ENCODE data around the gene PROX1. TPM values are rescaled to one million over a fixed set of nuclear protein-coding genes. Genes with fewer than 3 reads are reported as not detected.

Gene PROX1
- total RNA-seq, 2 experiments from 2014 or later: 0.09 to 0.14 TPM

GRCh38 chr1:214003233-214003632 is 15.5 kb downstream of the PROX1 start:
- Mint-ChIP-seq H3K4me3 (no peak overlapping the region), H3K36me3 (ENCODE audit: low read depth) (no peaks in the 10 kb centered on the region), H3K9me3 (ENCODE audit: low read depth) (no peaks in the 10 kb centered on the region), H3K4me1 (no peaks in the 10 kb centered on the region), H3K27me3 (peaks cover 3% of the 10 kb centered on the region), H3K27ac (no peak overlapping the region)
- ATAC-seq (no peak), DNase-seq (no peak)
- intact Hi-C loops (cut with DNase I, micrococcal nuclease): no loop called here
- ChIA-PET POLR2A (no interaction called here), CTCF (interaction anchor here (0.5 kb wide), 1 partner anchor 240 kb away, joined by 3 read pairs; no protein-coding TSS in a partner anchor)

GRCh38 chr1:214004014-214004413 is 16.2 kb downstream of the PROX1 start:
- ChIA-PET CTCF (no interaction called here), POLR2A (no interaction called here)
- no peaks in the 10 kb centered on the region for H3K4me1 Mint-ChIP-seq
- H3K36me3 Mint-ChIP-seq (ENCODE audit: low read depth): no peaks in the 10 kb centered on the region
- no peaks in the 10 kb centered on the region for H3K9me3 Mint-ChIP-seq (ENCODE audit: low read depth)
- H3K27me3 Mint-ChIP-seq: peaks cover 3% of the 10 kb centered on the region
- intact Hi-C loops (cut with DNase I, micrococcal nuclease): no loop called here
- H3K27ac Mint-ChIP-seq: no peak overlapping the region
- ATAC-seq (no peak), DNase-seq (no peak)
- H3K4me3 Mint-ChIP-seq: no peak overlapping the region

- DNase-seq (no peak), ATAC-seq (no peak)
- Mint-ChIP-seq H3K36me3 (ENCODE audit: low read depth) (no peaks in the 10 kb centered on the region), H3K4me1 (no peaks in the 10 kb centered on the region), H3K9me3 (ENCODE audit: low read depth) (no peaks in the 10 kb centered on the region), H3K4me3 (no peak overlapping the region), H3K27ac (no peak overlapping the region), H3K27me3 (peaks cover 5% of the 10 kb centered on the region)
- intact Hi-C loops (cut with DNase I, micrococcal nuclease): no loop called here
- ChIA-PET CTCF (no interaction called here), POLR2A (interaction anchor here (0.6 kb wide), 1 partner anchor 15 kb away, joined by 3 read pairs; no protein-coding TSS in a partner anchor)
These were observed 17.0 kb downstream of the PROX1 start for GRCh38 chr1:214004795-214005194.

GRCh38 chr1:214005708-214006107 is 17.9 kb downstream of the PROX1 start:
- H3K4me3 Mint-ChIP-seq: no peak overlapping the region
- intact Hi-C loops (cut with DNase I, micrococcal nuclease): no loop called here
- H3K27ac Mint-ChIP-seq: no peak overlapping the region
- POLR2A ChIA-PET: no interaction called here
- no peaks in the 10 kb centered on the region for H3K4me1 Mint-ChIP-seq
- H3K27me3 Mint-ChIP-seq: peaks cover 5% of the 10 kb centered on the region
- no peaks in the 10 kb centered on the region for H3K9me3 Mint-ChIP-seq (ENCODE audit: low read depth)
- no peaks in the 10 kb centered on the region for H3K36me3 Mint-ChIP-seq (ENCODE audit: low read depth)
- DNase-seq: no peak
- no peak for ATAC-seq
- CTCF ChIA-PET: interaction anchor here (0.6 to 0.7 kb wide), 2 partner anchors 545 to 629 kb away, joined by 3 read pairs; no protein-coding TSS in a partner anchor

- no peak overlapping the region for H3K27ac Mint-ChIP-seq
- no peak overlapping the region for H3K4me3 Mint-ChIP-seq
- no peaks in the 10 kb centered on the region for H3K36me3 Mint-ChIP-seq (ENCODE audit: low read depth)
- CTCF ChIA-PET: interaction anchor here (0.6 to 1.2 kb wide), 2 partner anchors 23 to 197 kb away, joined by 3 to 4 read pairs; no protein-coding TSS in a partner anchor
- DNase-seq (no peak), ATAC-seq (no peak)
- H3K4me1 Mint-ChIP-seq: no peaks in the 10 kb centered on the region
- intact Hi-C loops (cut with DNase I, micrococcal nuclease): no loop called here
- H3K9me3 Mint-ChIP-seq (ENCODE audit: low read depth): no peaks in the 10 kb centered on the region
- POLR2A ChIA-PET: no interaction called here
- peaks cover 5% of the 10 kb centered on the region for H3K27me3 Mint-ChIP-seq
These were observed 19.1 kb downstream of the PROX1 start for GRCh38 chr1:214006845-214007244.

- ChIA-PET CTCF (no interaction called here), POLR2A (no interaction called here)
- no peaks in the 10 kb centered on the region for H3K36me3 Mint-ChIP-seq (ENCODE audit: low read depth)
- intact Hi-C loops (cut with DNase I, micrococcal nuclease): no loop called here
- no peaks in the 10 kb centered on the region for H3K9me3 Mint-ChIP-seq (ENCODE audit: low read depth)
- peaks cover 5% of the 10 kb centered on the region for H3K27me3 Mint-ChIP-seq
- no peak overlapping the region for H3K27ac Mint-ChIP-seq
- no peak for DNase-seq
- ATAC-seq: no peak
- no peak overlapping the region for H3K4me3 Mint-ChIP-seq
- H3K4me1 Mint-ChIP-seq: no peaks in the 10 kb centered on the region
These were observed 20.6 kb downstream of the PROX1 start for GRCh38 chr1:214008347-214008746.

GRCh38 chr1:214008791-214009422 is 21.1 kb downstream of the PROX1 start:
- DNase-seq: no peak
- intact Hi-C loops (cut with DNase I, micrococcal nuclease): no loop called here

GRCh38 chr1:214009423-214010196 is 21.8 kb downstream of the PROX1 start:
- Mint-ChIP-seq H3K4me1 (no peaks in the 10 kb centered on the region), H3K27ac (no peak overlapping the region), H3K27me3 (peaks cover 5% of the 10 kb centered on the region), H3K4me3 (no peak overlapping the region), H3K9me3 (ENCODE audit: low read depth) (no peaks in the 10 kb centered on the region), H3K36me3 (ENCODE audit: low read depth) (no peaks in the 10 kb centered on the region)
- ChIA-PET POLR2A (no interaction called here), CTCF (no interaction called here)
- intact Hi-C loops (cut with DNase I, micrococcal nuclease): no loop called here
- ATAC-seq (no peak), DNase-seq (no peak)

More at GRCh38 chr1:214008791-214009422, 21.1 kb downstream of the PROX1 start:
- Mint-ChIP-seq H3K27ac (no peak overlapping the region), H3K4me1 (no peaks in the 10 kb centered on the region), H3K27me3 (peaks cover 5% of the 10 kb centered on the region), H3K4me3 (no peak overlapping the region), H3K36me3 (ENCODE audit: low read depth) (no peaks in the 10 kb centered on the region), H3K9me3 (ENCODE audit: low read depth) (no peaks in the 10 kb centered on the region)
- ChIA-PET POLR2A (interaction anchor here (0.6 kb wide), 1 partner anchor 8 kb away, joined by 6 read pairs; no protein-coding TSS in a partner anchor), CTCF (no interaction called here)
- ATAC-seq: no peak

- intact Hi-C loops (cut with DNase I, micrococcal nuclease): no loop called here
- Mint-ChIP-seq H3K27me3 (peaks cover 5% of the 10 kb centered on the region), H3K36me3 (ENCODE audit: low read depth) (no peaks in the 10 kb centered on the region), H3K9me3 (ENCODE audit: low read depth) (no peaks in the 10 kb centered on the region), H3K27ac (no peak overlapping the region), H3K4me1 (no peaks in the 10 kb centered on the region), H3K4me3 (no peak overlapping the region)
- no peak for DNase-seq
- CTCF ChIA-PET: no interaction called here
- ATAC-seq: no peak
- POLR2A ChIA-PET: no interaction called here
These were observed 22.4 kb downstream of the PROX1 start for GRCh38 chr1:214010197-214010573.

- no peak for DNase-seq
- intact Hi-C loops (cut with DNase I, micrococcal nuclease): no loop called here
- no peak overlapping the region for H3K27ac Mint-ChIP-seq
- H3K9me3 Mint-ChIP-seq (ENCODE audit: low read depth): no peaks in the 10 kb centered on the region
- H3K27me3 Mint-ChIP-seq: peaks cover 5% of the 10 kb centered on the region
- H3K36me3 Mint-ChIP-seq (ENCODE audit: low read depth): no peaks in the 10 kb centered on the region
- no peak overlapping the region for H3K4me3 Mint-ChIP-seq
- CTCF ChIA-PET: no interaction called here
- no peaks in the 10 kb centered on the region for H3K4me1 Mint-ChIP-seq
- POLR2A ChIA-PET: no interaction called here
- ATAC-seq: no peak
These were observed 22.9 kb downstream of the PROX1 start for GRCh38 chr1:214010717-214011116.

GRCh38 chr1:214012418-214012817 is 24.6 kb downstream of the PROX1 start:
- ChIA-PET CTCF (no interaction called here), POLR2A (no interaction called here)
- Mint-ChIP-seq H3K36me3 (ENCODE audit: low read depth) (no peaks in the 10 kb centered on the region), H3K27ac (no peak overlapping the region), H3K9me3 (ENCODE audit: low read depth) (no peaks in the 10 kb centered on the region), H3K27me3 (peaks cover 2% of the 10 kb centered on the region), H3K4me1 (no peaks in the 10 kb centered on the region), H3K4me3 (no peak overlapping the region)
- DNase-seq (no peak), ATAC-seq (no peak)
- intact Hi-C loops (cut with DNase I, micrococcal nuclease): no loop called here

- Mint-ChIP-seq H3K9me3 (ENCODE audit: low read depth) (no peaks in the 10 kb centered on the region), H3K36me3 (ENCODE audit: low read depth) (no peaks in the 10 kb centered on the region), H3K27ac (no peak overlapping the region), H3K4me3 (no peak overlapping the region), H3K4me1 (peaks cover 3% of the 10 kb centered on the region), H3K27me3 (peaks cover 2% of the 10 kb centered on the region)
- ATAC-seq (no peak), DNase-seq (no peak)
- ChIA-PET CTCF (no interaction called here), POLR2A (no interaction called here)
- intact Hi-C loops (cut with DNase I, micrococcal nuclease): no loop called here
These were observed 26.0 kb downstream of the PROX1 start for GRCh38 chr1:214013614-214014377.

Measured in activated CD4-positive, alpha-beta T cell treated with anti-CD3 and anti-CD28 coated beads for 36 hours (primary cell).